GM23248 (cell line): ENCODE results near the gene TMEM203.

ENCODE experiments used
- EZH2 ChIP-seq: fragments of 200-600 bp; sonication (generic); IDR thresholded peaks from 2 replicates; pipeline ENCODE4 v1.6.1; 2018; ENCODE audit warnings: antibody characterized with exemption, mild to moderate bottlenecking; ENCODE audit not compliant: insufficient read depth, poor library complexity, severe bottlenecking
- EZH2phosphoT487 ChIP-seq: fragments of 200-600 bp; sonication (generic); IDR thresholded peaks from 2 replicates; pipeline ENCODE4 v1.6.1; 2018; ENCODE audit warnings: antibody characterized with exemption, moderate library complexity, mild to moderate bottlenecking, low read depth; ENCODE audit not compliant: insufficient read depth

- TF ChIP-seq EZH2, result no peak
- TF ChIP-seq EZH2phosphoT487, result no peak
Observed at GRCh38 chr9:137162505-137163364, 42.7 kb downstream of the TMEM203 start.
